ENCODE data around the gene ALDH16A1.

GRCh38 chr19:49461656-49462055, 8.6 kb downstream of the ALDH16A1 start:
- TF ChIP-seq REST (IDR thresholded peaks at IDR 0.05; ENCODE audit: low read depth, low read length): no peak
- TF ChIP-seq CTCF (IDR thresholded peaks at IDR 0.05 in 2 of 3, conservative IDR thresholded peaks at IDR 0.05 in 1 of 3; ENCODE audit: control insufficient read depth in 2 of 3, extremely low read depth in 1 of 3, insufficient read depth in 1 of 3, low read depth in 3 of 3, low read length in 3 of 3): no peak
- no peak for TF ChIP-seq ZNF384 (IDR thresholded peaks at IDR 0.05; ENCODE audit: borderline replicate concordance, low read depth, low read length)
- TF ChIP-seq ZBTB33 (IDR thresholded peaks at IDR 0.05): 0 out of 2 replicates have a peak, but pooled peaks have one; percentile 36
- TF ChIP-seq CBFB (IDR thresholded peaks at IDR 0.05; ENCODE audit: low read depth): no peak
- no peak for TF ChIP-seq EP300 (IDR thresholded peaks at IDR 0.05; ENCODE audit: borderline replicate concordance in 1 of 2, control insufficient read depth in 1 of 2, low read depth in 2 of 2, low read length in 2 of 2)
- TF ChIP-seq POLR2AphosphoS5 (IDR thresholded peaks at IDR 0.05; ENCODE audit: low read length): no peak
- no peak for TF ChIP-seq EED (IDR thresholded peaks at IDR 0.05; ENCODE audit: low read depth)
- no peak for TF ChIP-seq FOS (IDR thresholded peaks at IDR 0.05; ENCODE audit: borderline replicate concordance, extremely low read depth, insufficient read length)
- TF ChIP-seq DPF2 (IDR thresholded peaks at IDR 0.05): no peak
- no peak for TF ChIP-seq MYC (IDR thresholded peaks at IDR 0.05; ENCODE audit: insufficient read depth, insufficient read length, insufficient replicate concordance, low read length, severe bottlenecking)
- no peak for TF ChIP-seq JUNB (IDR thresholded peaks at IDR 0.05)
- no peak for TF ChIP-seq ZNF24 (IDR thresholded peaks at IDR 0.05)

Data from GM12878 (cell line).